Neural crest cell (in vitro differentiated cells): Measurements from ENCODE around the gene ATG4D. TPM values are rescaled to one million over a fixed set of nuclear protein-coding genes. Genes with fewer than 3 reads are reported as not detected.
"Not testable (repeated sequence)": the region's sequence is repeated elsewhere in the genome, so short reads cannot be mapped to it uniquely, and the experiment has no call there.

Experiments
- DNase-seq: peaks from one replicate; pipeline ENCODE4 v3.0.0; 2021; ENCODE audit warnings: low read depth, mixed read lengths, low spot score
- H3K27ac Mint-ChIP-seq: one replicate; pipeline ENCODE4 v1.8.0; 2021; ENCODE audit warnings: mild to moderate bottlenecking, mixed read lengths; ENCODE audit not compliant: unreplicated experiment
- H3K27me3 Mint-ChIP-seq: 2 replicates; pipeline ENCODE4 v1.8.0; 2021; ENCODE audit warnings: low read depth, mild to moderate bottlenecking, mixed read lengths
- H3K36me3 Mint-ChIP-seq: 2 replicates; pipeline ENCODE4 v1.8.0; 2021; ENCODE audit warnings: low read depth, mild to moderate bottlenecking, mixed read lengths
- H3K4me1 Mint-ChIP-seq: 2 replicates; pipeline ENCODE4 v1.8.0; 2021; ENCODE audit warnings: mixed read lengths
- H3K4me3 Mint-ChIP-seq: one replicate; pipeline ENCODE4 v1.8.0; 2021; ENCODE audit warnings: mild to moderate bottlenecking, mixed read lengths
- H3K9me3 Mint-ChIP-seq: 2 replicates; pipeline ENCODE4 v1.8.0; 2021; ENCODE audit warnings: mixed read lengths
- CTCF ChIP-seq: fragments of 200-600 bp; sonication (generic); conservative IDR thresholded peaks from 2 replicates; pipeline ENCODE4 v1.5.0; 2021; ENCODE audit warnings: antibody characterized with exemption, mild to moderate bottlenecking
- total RNA-seq: library from RNA; stranded (reverse); gene quantifications from 2 replicates; pipeline ENCODE4 v1.2.1, GENCODE V29; 2021

ATG4D gene
- total RNA-seq, 1 donor from 2014 or later, result 56.7 TPM

- Mint-ChIP-seq H3K36me3 (no peaks in the 10 kb centered on the region), H3K27me3 (peaks cover 31% of the 10 kb centered on the region), H3K4me1 (peaks cover 20% of the 10 kb centered on the region), H3K27ac (no peak overlapping the region), H3K4me3 (no peak overlapping the region), H3K9me3 (no peaks in the 10 kb centered on the region)
- TF ChIP-seq CTCF, result no peak
- DNase-seq, result no peak
Observed at GRCh38 chr19:10521461-10522171, 22.1 kb upstream of the ATG4D start.

- Mint-ChIP-seq H3K4me3 (no peak overlapping the region), H3K9me3 (no peaks in the 10 kb centered on the region), H3K27ac (no peak overlapping the region), H3K36me3 (no peaks in the 10 kb centered on the region), H3K4me1 (peaks cover 12% of the 10 kb centered on the region), H3K27me3 (peaks cover 20% of the 10 kb centered on the region)
- no peak for DNase-seq
- no peak for TF ChIP-seq CTCF
Observed at GRCh38 chr19:10523135-10523636, 20.5 kb upstream of the ATG4D start.

GRCh38 chr19:10525636-10526035 is 18.1 kb upstream of the ATG4D start:
- Mint-ChIP-seq H3K9me3 (no peaks in the 10 kb centered on the region), H3K4me1 (no peaks in the 10 kb centered on the region), H3K27ac (no peak overlapping the region), H3K36me3 (no peaks in the 10 kb centered on the region), H3K4me3 (no peak overlapping the region), H3K27me3 (no peaks in the 10 kb centered on the region)
- no peak for TF ChIP-seq CTCF
- DNase-seq, result no peak

- H3K27ac Mint-ChIP-seq, result not testable (repeated sequence)
Observed at GRCh38 chr19:10526887-10527286, 16.8 kb upstream of the ATG4D start.

GRCh38 chr19:10532457-10532856 is 11.2 kb upstream of the ATG4D start:
- H3K27me3 Mint-ChIP-seq, result peaks cover 6% of the 10 kb centered on the region
- no peaks in the 10 kb centered on the region for H3K4me1 Mint-ChIP-seq
- no peak overlapping the region for H3K27ac Mint-ChIP-seq
- no peak overlapping the region for H3K4me3 Mint-ChIP-seq
- TF ChIP-seq CTCF, result no peak
- no peak for DNase-seq
- no peaks in the 10 kb centered on the region for H3K36me3 Mint-ChIP-seq
- H3K9me3 Mint-ChIP-seq, result no peaks in the 10 kb centered on the region

More at GRCh38 chr19:10526887-10527286, 16.8 kb upstream of the ATG4D start:
- H3K4me3 Mint-ChIP-seq, H3K4me1 Mint-ChIP-seq, H3K27me3 Mint-ChIP-seq, H3K36me3 Mint-ChIP-seq, DNase-seq, H3K9me3 Mint-ChIP-seq: not testable (repeated sequence)

- Mint-ChIP-seq H3K4me1 (no peaks in the 10 kb centered on the region), H3K4me3 (no peak overlapping the region), H3K27ac (no peak overlapping the region), H3K27me3 (peaks cover 9% of the 10 kb centered on the region), H3K36me3 (no peaks in the 10 kb centered on the region), H3K9me3 (no peaks in the 10 kb centered on the region)
- no peak for TF ChIP-seq CTCF
- DNase-seq, result no peak
Observed at GRCh38 chr19:10533646-10534386, 9.9 kb upstream of the ATG4D start.
